ENCODE results near the gene NLN.

Gene NLN

DNA sequence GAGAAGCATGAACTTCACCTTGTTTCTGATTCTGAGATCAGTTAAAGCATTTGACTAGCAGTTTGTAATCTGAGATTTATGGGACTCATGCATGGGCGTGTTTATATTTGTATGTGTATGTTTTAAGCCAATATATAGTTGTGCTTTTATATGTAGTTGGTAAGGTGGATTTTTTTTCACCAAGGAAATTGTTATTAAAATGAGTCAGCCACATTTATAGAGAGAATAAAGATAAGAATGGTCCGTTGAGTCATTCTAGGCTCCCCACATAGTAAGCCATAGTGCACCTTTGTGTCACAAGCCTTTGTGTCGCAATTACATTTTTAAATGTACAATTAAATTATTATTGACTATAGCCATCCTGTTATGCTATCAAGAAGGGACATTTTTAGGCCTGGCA is 89.0 kb downstream of the NLN start:
- no peak for DNase-seq

DNA sequence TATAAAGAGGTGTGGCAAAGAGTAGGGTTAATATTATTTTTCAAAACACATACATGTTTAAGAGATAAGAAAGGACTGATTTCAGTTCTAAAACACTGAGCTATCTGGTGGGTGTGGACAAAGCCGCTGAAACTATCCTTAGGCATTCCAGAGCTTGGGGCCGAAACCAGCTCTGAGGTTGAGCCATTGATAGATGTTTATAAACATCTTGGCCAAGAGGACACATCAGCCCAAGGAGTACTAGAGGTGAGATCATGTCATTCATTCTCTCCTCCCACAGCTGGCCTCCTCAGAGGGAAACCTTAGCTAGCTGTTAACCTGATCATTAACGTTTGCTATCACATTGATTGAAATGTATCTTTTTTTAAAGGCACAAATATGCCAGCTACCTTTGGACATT is 89.9 kb downstream of the NLN start:
- no peak for DNase-seq

DNA sequence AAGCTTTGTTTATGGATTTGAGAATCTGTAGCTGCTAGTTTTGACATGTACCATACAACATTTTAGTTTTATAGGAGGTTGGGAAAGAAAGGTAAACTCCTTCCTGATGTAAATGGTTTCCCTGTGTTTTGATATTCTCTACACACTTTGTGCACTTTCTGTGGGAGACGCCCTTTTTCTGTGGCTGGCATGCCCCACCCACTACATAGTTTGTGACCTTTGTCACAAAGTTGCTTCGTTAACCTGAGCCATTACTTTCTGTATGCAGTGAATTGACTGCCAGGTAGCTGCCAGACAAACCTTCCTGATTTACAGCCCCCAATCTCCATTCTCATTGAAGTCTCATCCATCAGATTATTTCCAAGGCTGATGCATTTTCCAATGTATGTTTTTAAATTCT is 90.6 kb downstream of the NLN start:
- DNase-seq: no peak

DNA sequence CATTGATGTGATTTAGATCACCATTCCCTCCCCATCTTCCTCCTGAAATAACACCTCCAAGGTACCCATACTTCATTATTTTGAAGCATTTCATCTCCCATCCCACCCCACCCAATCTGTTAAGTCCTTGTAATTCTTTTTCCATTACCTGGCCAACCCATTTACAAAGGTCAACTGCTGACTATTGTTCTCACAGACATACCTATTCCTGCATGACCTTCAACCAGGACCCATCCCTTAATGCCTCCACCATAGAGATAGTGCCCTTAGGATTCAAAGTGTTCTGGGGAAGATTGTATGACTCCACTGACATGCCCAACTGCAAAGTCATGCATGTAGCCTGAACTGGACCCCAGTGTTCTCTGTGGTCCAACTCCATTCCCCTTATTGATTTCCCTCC is 91.2 kb downstream of the NLN start:
- no peak for DNase-seq

DNA sequence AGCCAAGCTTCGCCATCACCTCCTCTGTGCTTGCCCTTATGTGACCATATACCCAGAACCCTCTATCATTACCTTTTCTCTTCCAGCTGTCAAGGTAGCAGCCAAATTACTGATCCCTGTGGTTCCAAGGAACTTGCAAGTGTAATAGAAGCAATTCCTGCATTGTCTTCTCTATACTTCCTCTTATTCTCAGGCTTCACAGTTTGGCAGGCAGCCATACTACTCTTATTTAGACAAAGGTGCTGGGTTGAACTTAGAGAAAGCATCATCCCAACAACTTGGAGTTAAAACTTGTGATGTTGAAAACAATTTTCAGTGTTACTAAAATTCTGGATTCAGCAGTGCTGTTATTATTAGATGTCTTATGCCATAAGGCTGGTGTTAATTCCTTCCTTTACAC is 93.2 kb downstream of the NLN start:
- DNase-seq: no peak

DNA sequence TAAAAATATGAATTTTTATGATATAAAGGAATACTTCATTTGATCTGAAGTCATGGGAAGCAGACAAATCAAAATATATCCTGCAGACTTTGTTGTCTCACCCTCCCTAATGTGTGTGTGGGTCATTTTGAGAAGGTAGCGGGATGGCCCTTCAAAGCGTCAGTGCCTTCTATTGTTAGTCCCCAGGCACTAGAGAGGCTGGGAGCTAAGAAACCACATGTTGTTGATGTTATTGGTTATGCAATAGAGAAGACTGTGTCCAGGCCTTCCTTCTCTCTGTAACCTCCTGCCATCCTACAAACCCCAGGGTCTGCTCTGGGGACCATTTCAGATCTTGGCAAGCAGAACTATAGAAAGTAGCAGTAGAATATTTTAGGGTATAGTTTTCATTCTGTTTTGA is 94.7 kb downstream of the NLN start:
- no peak for DNase-seq

DNA sequence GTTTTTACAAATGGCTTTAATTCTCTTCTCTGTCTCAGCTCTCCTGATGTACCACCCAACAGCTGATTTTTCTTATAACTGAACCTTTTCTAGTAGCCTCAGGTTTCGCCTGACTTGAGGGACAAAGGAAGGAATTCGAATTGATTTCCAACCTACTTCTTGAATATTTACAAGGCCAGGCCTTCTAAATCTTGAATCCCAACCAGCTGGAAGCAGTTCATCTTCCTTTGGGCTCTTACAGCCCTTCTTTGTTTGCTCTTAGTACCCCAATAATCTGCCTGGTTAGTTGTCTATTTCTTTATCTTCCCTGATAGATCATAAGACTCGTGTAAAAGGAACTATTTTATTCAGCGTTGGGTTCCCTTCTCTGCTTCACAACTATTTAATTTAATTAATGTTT is 95.9 kb downstream of the NLN start:
- no peak for DNase-seq

DNA sequence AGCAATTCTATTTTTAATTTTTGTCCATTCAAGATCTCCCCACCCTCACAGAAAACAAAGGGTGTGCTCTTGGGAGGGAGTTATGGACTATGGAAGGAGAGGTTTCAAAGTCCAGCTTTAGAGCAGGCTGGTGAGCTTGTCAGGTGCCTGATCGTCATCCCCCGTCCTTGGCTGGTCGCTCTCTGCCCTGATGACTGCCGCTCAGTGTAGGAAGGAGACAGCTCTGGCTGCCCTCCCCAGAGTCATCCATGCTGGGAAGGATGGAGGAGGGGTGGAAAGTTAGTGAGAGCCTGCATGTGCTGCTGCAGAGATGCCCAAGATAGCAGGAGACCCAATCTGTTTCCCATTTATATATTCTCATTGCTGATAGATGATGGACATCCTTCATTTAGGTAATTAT is 96.6 kb downstream of the NLN start:
- no peak for DNase-seq

DNA sequence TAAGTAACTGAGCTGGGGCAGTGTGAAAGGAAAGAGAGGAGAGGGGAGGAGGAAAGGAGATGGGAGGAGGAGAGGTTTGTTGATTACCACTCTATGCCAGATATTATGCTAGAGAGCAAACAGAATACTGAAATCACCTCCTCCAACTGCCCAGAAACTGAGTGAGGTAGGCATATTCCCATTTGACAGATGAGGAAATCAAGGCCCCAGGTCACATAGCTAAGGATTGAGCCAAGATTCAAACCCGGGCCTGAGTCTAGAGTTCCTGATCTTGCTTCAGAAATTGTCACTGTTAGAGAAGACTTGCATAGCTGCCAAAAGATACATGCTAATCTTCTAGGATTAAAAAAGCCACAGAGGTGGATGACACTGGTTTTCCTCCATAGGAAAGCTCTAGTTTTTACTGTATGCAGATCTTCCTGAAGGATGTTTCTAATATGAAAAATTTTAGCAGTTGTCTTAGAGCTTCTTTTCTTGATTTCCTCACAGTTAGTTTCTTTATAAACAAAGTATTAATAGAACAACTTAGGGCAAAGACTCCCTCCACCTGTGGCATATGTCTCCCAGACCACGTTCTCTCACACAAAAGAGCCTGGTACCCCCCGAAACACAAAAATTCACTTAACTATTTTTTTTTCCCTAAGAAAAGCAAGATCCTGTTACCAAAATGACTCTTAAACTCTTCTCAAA is 97.4 kb downstream of the NLN start:
- no peak for DNase-seq

DNA sequence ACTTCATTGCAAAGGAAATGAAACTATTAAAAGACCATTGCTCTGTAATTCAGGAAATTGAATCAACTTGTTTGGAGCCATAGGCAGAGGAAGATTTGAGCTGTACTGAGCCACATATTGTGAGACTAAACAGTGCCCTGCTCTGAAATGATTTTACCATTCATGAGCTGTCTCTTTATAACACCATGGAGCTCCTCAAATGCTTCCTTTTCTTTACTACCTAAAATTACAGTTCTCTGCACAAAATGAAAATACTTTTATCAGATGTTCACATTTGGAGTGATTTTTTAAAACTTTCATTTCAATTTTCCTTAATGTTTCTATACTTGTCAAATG is 97.9 kb downstream of the NLN start:
- DNase-seq: no peak

DNA sequence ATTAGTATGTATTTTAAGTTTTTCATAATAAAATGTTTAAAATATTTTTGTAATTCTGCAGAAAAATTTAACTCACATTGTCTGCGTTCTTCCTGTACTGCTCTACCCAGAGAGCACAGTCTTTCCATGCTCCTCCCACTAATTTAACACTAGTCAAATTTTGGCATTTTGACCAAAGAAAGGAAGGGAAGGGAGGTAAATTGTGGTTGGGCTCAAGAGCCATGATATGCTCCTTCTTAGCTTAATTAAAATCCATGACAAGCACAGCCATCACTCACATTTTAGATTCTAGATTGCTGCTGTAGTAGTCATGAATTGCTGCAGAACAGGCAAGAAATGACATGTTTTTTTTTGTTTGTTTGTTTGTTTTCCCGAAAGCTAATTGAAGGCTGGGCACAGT is 98.4 kb downstream of the NLN start:
- no peak for DNase-seq

DNA sequence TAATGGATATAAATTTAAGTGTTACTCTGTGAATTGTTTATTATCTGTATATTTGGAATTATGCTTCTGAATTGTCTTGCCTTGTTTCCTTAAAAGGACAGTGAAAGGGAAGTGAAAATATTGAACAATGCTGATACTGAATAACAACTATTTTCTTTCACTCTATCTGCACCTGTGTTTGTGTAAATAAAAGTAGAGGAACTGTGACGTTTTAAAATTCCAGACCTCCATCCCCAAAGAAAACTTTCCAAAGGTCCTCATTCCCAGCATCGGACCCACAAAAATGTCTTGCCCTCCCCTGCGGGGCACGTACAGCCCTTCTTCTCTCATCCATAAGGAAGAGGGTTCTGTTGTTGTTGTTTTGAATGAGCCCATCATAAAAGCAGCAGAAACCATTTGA is 100.0 kb downstream of the NLN start:
- no peak for DNase-seq

DNA sequence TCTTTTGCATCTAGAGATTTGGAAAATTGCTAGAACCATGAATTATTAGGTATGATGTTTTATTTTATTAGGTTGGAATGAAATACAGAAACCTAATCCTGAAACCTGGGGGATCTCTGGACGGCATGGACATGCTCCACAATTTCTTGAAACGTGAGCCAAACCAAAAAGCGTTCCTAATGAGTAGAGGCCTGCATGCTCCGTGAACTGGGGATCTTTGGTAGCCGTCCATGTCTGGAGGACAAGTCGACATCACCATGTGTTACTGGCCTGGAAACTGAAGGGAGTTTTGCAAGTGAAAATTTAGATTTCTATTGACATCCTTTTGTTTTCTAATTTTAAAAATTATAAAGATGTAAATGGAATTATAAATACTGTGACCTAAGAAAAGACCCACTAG is 100.7 kb downstream of the NLN start:
- no peak for DNase-seq

DNA sequence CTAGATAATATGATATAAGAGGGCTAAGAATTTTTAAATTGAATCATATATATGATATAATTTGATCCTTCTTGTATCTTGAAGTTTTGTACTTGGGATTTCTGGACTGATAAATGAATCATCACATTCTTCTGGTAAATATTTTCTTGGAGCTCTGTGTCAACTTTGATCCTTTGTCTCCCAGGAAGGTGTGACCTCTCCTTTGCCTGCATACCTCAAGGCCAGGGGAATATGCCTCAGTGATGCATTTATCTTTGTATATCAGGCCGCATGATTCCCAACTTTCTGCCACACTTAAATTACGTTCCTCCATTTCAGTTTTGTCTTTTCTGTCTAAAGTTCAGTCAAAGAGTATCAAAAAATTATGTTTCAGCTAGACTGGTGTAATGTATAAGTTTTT is 101.2 kb downstream of the NLN start:
- no peak for DNase-seq

DNA sequence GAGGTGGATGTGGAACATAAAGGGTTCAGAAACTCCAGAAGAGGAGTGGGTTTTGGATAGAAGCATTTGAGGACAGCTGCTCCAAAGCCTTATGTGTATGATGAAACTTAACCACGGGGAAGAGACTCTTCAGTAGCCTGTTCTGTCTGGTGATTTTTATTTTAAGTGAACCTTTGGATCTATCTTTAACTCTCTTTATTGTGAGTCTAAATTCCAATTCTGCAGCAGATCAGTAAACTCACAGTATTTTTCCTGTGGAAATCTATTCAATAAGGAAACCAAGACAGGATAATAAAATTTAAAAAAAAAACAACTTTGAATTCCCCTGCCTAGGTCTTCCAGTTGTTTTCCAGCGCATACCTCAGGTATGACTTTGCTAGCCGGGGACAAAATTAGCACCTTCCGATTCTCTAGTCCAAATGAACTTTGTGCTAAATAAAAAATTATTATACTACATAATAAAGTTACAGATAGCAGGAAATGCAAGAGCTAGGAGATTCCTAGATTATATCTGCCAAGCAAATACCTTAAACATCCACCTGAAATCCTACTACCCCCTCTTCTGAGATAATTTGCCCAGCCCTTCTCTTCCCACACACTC is 101.9 kb downstream of the NLN start:
- DNase-seq: no peak

DNA sequence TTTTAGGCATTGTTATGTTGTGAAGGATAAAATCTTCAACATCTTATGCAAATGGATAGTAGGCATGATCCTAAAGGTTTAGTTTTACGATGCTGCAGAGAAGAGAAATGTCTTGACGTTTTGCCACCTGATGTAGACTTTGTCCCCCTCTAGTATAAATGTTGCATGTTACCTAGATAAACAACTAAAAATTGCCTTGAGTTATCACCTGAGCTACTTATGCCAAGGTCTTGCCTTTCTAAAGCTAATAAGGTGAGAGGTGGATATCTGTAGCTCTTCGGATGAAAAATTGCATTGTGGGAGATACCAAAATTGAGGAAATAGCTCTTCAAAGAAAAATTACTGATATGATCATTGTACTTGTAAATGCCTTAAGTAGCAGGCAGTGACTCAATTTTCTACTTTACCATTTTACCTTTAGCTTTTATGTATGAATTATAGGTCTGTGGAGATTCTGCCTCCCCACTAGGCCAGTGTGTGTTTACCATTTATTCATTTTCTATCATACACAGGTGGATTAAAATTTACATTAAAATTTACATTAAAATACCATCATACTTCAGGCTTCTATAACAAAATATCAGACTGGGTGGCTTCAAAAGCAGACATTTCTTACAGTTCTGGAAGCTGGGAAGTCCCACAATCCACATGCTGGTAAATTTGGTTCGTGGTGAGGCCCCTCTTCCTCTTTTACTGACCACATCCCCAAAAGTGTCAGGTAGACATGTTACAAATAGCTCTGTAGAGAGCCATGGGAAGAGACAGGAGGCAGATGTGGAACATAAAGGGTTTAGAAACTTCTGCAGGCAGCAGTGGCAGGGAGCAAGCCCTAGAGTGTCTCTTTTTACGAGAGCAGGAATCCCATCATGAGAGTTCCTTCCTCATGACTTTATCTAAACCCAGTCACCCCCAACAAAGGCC is 103.7 kb downstream of the NLN start:
- DNase-seq: no peak

DNA sequence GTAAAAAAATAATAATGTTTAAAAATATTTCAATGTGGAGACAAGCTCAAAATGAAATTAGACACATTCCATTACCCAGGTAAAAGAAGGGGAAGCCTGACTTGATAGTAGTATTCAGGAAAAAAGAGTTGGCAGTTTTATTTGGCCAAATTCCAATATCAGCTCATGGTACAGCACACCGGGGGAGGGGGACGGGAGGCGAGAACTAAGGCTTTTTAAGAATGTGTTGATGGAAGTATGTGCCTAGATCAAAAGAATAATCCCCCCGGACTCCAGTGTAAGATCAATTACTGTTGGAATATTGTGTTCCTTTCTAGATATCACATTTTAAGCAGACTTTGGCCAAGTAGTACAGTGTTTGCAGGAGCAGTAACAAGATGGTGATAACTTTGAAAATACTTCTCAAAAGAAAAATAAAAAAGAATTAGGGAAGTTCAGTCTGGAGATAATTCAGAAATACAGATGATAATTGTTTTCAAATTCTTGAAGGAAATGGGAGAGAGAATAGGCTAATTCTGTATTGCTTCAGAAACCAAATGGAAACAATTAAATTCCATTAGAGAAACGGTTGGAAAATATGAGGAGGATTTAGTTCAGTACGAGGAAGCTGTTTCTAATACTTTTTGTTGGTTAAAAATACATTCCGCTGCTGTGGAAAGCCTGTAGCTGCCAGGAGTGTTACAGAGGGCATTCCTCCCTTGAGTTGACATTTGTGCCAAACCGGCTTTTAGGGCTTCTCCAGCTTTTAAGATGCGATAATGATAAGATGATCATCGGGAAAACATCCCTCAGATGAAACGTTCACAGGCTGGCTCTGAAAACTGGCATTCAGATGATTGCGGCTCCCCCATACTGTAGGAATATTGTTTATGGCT is 106.3 kb downstream of the NLN start:
- no peak for DNase-seq

DNA sequence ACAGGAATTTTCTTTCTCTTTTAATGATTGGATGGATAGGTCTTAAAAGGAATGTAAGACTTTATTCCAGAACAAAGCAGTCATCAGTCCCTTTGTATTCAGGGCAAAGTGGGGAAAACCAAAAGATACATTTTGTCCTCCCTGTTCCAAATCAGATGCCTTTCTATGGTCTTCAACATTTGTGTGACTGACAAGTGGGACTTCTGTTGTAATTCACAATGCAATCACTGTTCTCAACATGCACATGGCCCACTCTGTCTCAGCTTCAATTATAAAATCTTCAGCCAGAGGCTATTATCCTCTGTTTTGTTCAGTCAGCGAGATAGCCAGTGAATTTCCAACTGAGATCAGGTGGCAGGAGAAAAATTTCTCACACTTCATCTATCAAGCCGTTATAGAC is 108.9 kb downstream of the NLN start:
- DNase-seq: no peak

DNA sequence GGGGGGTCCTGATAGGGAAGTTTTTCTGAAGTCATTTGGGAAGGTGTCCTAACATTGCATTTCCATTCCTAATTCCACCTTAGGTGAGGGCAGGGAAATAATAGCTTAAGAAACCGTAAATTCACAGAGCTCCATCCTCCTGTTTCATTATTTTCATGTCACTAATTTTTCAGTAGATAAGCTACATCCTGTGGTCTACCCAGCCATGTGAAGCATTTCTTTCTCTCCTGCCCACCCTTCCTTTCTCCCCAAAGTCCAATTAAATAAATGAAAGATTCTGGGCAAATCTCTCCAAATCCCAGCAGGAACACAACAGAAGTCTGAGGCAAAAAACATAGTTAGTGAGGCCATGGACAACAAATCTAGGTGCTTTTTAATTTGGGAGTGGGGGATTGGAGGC is 109.3 kb downstream of the NLN start:
- DNase-seq: no peak

DNA sequence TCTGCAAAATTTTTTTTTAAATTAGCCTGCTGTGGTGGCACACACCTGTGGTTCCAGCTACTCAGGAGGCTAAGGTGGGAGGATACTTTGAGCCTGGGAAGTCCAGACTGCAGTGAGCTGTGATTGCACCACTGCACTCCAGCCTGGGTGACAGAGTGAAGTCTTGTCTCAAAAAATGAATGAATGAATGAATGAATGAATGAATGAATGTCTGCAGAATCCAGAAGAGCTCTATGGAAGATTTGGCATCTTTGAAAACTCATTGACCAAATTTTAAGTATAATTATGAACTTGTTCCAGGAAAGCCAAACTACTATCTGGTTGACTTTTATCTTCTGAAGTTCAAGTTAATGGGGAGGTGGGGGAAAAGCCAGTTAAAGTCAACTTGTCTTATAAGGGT is 110.1 kb downstream of the NLN start:
- no peak for DNase-seq

DNA sequence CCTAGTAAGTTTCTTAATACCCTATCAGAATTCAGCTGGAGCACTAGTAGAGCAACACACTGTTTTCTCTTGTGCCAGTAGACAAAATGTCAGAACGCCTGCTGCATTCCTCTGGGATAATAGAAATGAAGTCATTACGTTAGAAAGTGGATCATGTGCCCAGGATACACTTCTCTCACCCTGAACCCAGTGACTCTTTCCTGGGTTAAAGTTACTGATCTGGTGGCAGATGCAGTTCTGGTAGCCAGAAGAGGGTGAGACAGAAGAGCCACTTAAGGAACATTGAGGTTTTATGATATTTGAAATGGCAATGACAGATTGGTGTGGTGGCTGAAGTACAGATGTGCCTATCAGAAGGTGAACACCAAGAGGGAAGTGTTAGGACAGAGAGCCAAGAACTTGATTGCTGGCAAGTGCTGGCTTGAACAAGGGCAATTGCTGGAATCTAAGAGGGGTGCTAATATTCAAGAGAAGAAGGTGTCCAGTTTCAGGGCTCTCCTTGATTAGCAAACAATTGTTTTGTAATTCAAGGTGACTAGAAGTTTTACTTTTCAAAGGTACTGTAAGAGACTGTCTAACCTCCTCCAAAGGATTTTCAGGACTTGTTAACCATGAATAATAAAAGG is 110.7 kb downstream of the NLN start:
- DNase-seq: no peak

DNA sequence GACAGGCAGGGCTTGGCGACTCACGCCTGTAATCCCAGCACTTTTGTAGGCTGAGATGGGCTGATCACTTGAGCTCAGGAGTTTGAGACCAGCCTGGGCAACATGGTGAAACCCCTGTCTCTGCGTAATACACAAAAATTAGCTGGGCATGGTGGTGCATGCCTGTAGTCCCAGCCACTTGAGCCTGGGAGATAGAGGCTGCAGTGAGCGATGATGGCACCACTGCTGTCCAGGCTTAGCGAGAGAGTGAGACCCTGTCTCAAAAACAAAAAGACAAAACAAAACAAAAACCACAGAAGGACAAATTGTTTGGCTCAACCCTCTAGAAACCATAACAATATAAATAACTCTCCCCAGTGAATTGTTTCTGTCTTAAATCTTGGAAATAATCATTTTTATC is 111.8 kb downstream of the NLN start:
- DNase-seq: no peak

DNA sequence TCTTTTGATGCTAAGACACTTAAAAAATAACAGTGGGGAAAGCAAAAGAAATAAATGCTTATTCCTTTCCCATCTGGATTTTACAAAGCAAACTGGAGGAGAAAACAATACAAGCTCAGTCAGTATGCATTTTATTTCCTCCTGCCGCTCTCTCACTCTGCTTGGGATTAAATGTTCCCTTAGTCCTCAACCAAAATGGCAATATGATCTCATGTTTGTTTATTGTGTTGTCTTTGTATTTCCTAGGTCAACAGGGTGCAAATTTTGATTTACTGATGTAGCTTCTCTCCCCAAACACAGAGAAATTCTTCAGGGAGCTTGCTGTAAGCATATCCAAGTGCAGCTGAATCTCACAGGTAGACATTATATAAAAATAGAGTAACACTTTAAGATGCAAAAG is 112.3 kb downstream of the NLN start:
- DNase-seq: no peak

Data from right forelimb (tissue), 1 donor.